Tibial nerve (tissue), 4 donors: Measurements from ENCODE around the gene AQP11.

Experiments used
- EP300 ChIP-seq, 2 donors: sonication (generic); formaldehyde crosslinking; IDR thresholded peaks; one replicate each; pipeline ENCODE4 v1.6.1; 2017; ENCODE audit warnings: antibody characterized with exemption in 2 of 2, mild to moderate bottlenecking in 1 of 2
- POLR2A ChIP-seq, 2 donors: fragments of 450-650 bp; IDR thresholded peaks; one replicate each; pipeline ENCODE4 v1.6.1; 2017; ENCODE audit warnings: antibody characterized with exemption in 2 of 2, mild to moderate bottlenecking in 2 of 2, moderate library complexity in 2 of 2
- TF ChIP-seq, protein P1 (sequence below), 5 experiments: fragments of 200-600 bp in 3 of 5; fragments of 450-650 bp in 2 of 5; sonication (generic) in 3 of 5; IDR thresholded peaks; one replicate each; pipeline ENCODE4 v1.5.1; 2016 to 2019; ENCODE audit warnings: antibody characterized with exemption in 5 of 5, mild to moderate bottlenecking in 3 of 5, moderate library complexity in 2 of 5

DNA sequence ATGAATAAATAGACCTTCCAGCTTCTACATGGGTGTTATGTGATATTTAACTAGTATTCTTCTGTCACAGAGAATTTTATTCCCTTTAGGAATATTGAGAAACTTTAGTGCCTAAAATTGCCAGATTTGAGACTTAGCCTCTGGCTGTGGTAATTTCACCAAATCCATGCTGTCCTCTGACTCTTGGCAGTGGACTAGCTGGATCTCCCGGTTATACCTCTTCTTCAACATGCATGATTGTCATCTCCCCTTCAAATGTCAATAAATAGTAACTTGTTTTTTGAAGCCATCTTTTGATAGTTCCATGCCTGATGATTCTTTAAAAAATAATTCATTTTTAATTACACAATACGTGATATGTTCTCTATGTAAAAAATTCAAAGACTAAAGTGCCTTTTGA is 8.4 kb downstream of the AQP11 start:
- TF ChIP-seq, protein P1, sequence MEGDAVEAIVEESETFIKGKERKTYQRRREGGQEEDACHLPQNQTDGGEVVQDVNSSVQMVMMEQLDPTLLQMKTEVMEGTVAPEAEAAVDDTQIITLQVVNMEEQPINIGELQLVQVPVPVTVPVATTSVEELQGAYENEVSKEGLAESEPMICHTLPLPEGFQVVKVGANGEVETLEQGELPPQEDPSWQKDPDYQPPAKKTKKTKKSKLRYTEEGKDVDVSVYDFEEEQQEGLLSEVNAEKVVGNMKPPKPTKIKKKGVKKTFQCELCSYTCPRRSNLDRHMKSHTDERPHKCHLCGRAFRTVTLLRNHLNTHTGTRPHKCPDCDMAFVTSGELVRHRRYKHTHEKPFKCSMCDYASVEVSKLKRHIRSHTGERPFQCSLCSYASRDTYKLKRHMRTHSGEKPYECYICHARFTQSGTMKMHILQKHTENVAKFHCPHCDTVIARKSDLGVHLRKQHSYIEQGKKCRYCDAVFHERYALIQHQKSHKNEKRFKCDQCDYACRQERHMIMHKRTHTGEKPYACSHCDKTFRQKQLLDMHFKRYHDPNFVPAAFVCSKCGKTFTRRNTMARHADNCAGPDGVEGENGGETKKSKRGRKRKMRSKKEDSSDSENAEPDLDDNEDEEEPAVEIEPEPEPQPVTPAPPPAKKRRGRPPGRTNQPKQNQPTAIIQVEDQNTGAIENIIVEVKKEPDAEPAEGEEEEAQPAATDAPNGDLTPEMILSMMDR (IDR thresholded peaks at IDR 0.05): no peak
- TF ChIP-seq POLR2A (IDR thresholded peaks at IDR 0.05): no peak
- no peak for TF ChIP-seq EP300 (IDR thresholded peaks at IDR 0.05)
